NCI-H2029 treated with DMSO at 0.1 percent for 48 hours (cell line): ENCODE results near the gene ZFYVE1.
A peak's percentile ranks its signal among the peaks of the same experiment; 100 is the strongest.
"Not testable (repeated sequence)": the region's sequence is repeated elsewhere in the genome, so short reads cannot be mapped to it uniquely, and the experiment has no call there.

Experiments used
- DNase-seq: peaks from one replicate; lab custom pipeline; 2025; lab: John Stamatoyannopoulos, UW

ZFYVE1 gene

GRCh38 chr14:73026845-73027542, at the start of gene ZFYVE1:
Gene ZFYVE1 (minus strand): TSS chr14:73027106. CDS start chr14:73024508, 2,598 bp downstream.
- DNase-seq = peak; percentile 72

- no peak for DNase-seq
Measured at GRCh38 chr14:73069585-73069984, 42.7 kb upstream of the ZFYVE1 start.

GRCh38 chr14:73058922-73059673, 32.2 kb upstream of the ZFYVE1 start:
- no peak for DNase-seq

- peak; percentile 91 for DNase-seq
Measured at GRCh38 chr14:73058224-73058921, 31.5 kb upstream of the ZFYVE1 start, which contains the start of gene RBM25. Gene RBM25 (plus strand): TSS chr14:73058534. CDS start chr14:73071642, 13,108 bp downstream.

- DNase-seq = no peak
Measured at GRCh38 chr14:73057944-73058223, 31.0 kb upstream of the ZFYVE1 start.

GRCh38 chr14:73055251-73055650, 28.3 kb upstream of the ZFYVE1 start:
- no peak for DNase-seq

- DNase-seq = no peak
Measured at GRCh38 chr14:73049428-73049827, 22.5 kb upstream of the ZFYVE1 start.

GRCh38 chr14:73047808-73048207, 20.9 kb upstream of the ZFYVE1 start:
- DNase-seq = no peak

GRCh38 chr14:73036706-73037450, 10.0 kb upstream of the ZFYVE1 start:
- DNase-seq = not testable (repeated sequence)

- DNase-seq = no peak
Measured at GRCh38 chr14:73027984-73028383, 1.1 kb upstream of the ZFYVE1 start.

- DNase-seq = no peak
Measured at GRCh38 chr14:73027546-73027945, 640 bp upstream of the ZFYVE1 start.

- no peak for DNase-seq
Measured at GRCh38 chr14:73026243-73026844, 562 bp downstream of the ZFYVE1 start.

GRCh38 chr14:73025544-73025943, 1.4 kb downstream of the ZFYVE1 start:
- DNase-seq = no peak

- no peak for DNase-seq
Measured at GRCh38 chr14:73022051-73022450, 4.9 kb downstream of the ZFYVE1 start.

GRCh38 chr14:73016011-73016410, 10.9 kb downstream of the ZFYVE1 start:
- not testable (repeated sequence) for DNase-seq

GRCh38 chr14:73015552-73015951, 11.4 kb downstream of the ZFYVE1 start:
- not testable (repeated sequence) for DNase-seq

- no peak for DNase-seq
Measured at GRCh38 chr14:73014105-73014504, 12.8 kb downstream of the ZFYVE1 start.

- DNase-seq = not testable (repeated sequence)
Measured at GRCh38 chr14:73011189-73011588, 15.7 kb downstream of the ZFYVE1 start.

- DNase-seq = no peak
Measured at GRCh38 chr14:73008501-73008900, 18.4 kb downstream of the ZFYVE1 start.

- no peak for DNase-seq
Measured at GRCh38 chr14:73007835-73008234, 19.1 kb downstream of the ZFYVE1 start.

GRCh38 chr14:73004641-73005040, 22.3 kb downstream of the ZFYVE1 start:
- DNase-seq = not testable (repeated sequence)

GRCh38 chr14:73003681-73004080, 23.2 kb downstream of the ZFYVE1 start:
- DNase-seq = no peak
